HK-2 (cell line): ENCODE measurements around the gene LRRC8B.

Experiments
- DNase-seq: peaks from one replicate; pipeline ENCODE4 v3.0.0-alpha.2; 2018; ENCODE audit not compliant: unreplicated experiment

Gene LRRC8B

DNA sequence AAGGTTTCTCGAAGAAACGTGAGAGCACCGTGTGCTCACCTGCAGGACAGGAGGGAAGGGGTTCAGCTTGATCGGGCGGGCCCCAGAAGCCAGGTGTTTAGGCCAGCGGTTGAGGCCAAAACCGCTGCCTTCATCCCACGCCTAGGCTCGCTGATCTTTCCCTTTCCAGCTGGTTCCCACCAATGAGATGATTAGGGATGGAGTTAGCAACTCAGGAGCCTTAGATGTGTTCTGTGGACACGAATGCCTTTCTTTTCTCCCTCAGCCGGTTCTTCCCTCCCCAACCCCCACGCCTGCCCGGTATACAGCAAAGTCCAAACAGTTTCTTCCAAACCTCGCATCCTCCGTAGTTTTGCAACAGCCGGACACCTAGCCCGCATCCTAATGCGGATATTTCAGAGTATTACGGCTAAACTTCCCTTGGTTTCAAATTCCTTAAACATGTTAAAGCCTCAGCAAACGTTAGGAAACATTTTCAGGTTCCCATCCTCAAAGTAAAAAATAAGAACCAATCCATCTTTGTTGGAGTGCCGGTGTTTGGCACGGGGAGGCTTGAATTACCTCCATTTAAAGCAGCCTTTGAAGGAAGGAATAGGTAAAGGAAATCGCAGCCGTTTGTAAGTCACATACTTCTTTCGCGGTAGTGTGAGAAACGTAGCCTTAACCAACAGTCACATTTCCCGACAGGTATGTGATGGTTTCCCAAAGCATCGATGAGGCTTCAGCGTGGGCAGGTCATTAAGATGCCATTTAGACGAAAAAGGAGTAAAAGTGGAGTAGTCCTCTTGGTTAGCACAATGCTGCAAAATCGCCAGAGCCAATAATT lies 109.4 kb downstream of the LRRC8B start:
- DNase-seq, result no peak

DNA sequence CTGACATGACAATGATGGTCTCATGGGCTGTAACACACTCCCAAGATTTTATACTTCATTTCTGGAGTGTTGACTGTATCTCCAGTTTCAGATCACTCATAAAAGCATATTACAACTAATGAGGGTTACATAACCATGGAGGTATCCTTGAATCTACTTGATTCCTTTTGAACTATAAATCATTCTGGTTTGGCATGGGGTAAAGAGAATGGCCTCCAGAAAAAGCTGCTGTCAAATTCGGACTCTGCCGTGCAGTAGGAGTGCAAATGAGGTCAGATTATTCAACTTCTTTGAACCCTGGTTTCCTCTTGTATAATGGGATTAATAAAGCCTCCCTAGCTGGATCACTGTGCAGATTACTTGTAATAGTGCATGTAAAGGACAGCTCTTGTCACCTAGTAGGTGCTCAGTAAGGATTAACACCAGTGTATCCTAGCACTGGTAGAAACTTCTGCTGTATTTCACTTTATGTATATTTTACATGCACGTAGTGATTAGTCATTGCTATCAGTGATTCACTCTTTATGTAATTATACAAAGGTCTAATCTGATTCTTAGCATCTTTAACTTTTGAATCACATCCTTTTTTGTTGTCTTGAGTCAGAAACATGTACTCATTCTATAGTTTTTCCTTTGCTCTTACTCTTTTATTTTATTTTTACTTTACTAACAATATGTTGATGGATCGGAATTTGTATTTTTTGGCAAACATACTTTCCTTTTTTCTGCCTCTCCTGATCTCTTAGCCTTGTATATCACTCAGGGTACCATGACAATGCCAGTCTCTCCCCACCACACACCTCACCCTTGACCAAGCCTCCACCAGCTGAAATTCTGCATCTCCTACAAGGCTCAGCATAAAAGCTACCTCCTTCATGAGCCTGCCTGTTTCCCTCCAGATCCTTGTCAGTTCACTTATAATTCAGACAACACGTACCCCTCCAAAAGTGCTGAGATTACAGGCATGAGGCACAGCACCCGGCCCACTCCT lies 111.5 kb downstream of the LRRC8B start:
- DNase-seq, result no peak

DNA sequence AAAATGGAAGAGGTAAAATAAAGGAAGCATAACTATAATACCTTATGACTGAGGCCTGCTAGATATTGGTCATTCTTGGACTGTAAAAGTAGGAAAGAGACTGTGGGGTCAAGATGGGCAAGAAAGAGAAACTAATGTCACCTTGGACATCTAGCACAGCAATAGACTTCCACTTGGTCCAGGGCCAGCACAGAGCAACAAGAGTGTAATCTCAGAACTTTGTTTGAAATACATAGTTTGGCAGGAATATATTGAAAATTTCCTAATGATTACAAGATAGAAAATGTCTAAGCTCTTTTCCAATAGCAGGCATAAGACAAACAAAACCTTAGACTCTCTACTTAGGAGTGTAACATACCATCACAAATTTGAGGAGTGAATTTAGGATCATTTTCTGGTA lies 112.9 kb downstream of the LRRC8B start:
- no peak for DNase-seq

DNA sequence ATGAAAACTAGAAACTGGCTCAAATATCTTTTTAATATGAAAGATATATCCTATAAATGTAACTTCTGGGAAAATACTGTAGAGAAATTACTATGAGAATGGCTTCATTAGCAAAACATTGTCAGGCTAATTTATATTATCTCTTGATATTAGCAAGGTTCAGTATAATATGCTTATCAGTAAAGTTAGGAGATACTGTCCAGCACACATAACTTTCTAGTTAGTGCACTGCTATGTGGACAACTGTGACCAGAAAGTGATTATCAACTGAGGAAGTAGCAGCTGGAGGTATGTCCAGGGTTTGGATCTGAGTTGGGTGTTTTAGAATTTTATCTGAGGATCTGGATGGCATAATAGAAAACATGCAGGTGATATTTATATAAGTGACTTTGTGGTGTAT lies 115.8 kb downstream of the LRRC8B start:
- no peak for DNase-seq

DNA sequence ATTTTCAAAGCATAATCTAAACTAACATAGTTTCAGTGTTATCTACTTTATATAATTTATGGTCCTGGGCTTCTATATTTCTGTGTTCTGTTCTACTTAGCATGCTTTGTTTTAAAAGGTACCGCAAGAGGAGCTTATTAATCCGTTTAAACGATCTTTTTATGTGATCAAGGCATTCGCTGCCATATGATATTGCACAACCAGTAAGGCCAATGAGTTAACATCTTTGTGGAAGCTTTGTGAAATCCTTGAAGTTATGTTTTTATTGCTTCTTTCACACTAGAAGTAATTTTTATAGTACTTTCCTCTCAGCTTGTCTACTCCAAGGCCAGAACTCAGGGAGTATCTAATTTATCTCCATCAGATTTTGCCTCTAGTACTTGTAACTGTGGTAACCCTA lies 117.2 kb downstream of the LRRC8B start:
- no peak for DNase-seq

DNA sequence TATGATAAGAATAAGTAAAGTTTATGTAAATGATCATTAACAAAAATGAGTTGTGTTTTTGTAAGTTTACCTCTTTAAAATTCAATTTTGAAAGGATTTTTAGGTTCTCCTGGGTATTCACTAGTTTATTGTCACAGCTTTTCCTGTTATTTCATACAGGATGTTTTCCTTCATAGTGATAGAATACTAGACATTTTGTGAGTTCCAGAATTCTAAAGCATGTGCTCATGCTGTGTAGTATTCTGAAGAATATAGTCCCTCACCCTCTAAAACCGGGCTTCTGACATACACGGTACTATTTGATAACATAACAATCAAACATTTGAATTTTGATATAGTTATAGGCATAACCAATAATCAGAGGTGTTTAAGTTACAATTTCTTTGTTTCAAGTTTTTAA lies 118.9 kb downstream of the LRRC8B start:
- DNase-seq, result no peak

DNA sequence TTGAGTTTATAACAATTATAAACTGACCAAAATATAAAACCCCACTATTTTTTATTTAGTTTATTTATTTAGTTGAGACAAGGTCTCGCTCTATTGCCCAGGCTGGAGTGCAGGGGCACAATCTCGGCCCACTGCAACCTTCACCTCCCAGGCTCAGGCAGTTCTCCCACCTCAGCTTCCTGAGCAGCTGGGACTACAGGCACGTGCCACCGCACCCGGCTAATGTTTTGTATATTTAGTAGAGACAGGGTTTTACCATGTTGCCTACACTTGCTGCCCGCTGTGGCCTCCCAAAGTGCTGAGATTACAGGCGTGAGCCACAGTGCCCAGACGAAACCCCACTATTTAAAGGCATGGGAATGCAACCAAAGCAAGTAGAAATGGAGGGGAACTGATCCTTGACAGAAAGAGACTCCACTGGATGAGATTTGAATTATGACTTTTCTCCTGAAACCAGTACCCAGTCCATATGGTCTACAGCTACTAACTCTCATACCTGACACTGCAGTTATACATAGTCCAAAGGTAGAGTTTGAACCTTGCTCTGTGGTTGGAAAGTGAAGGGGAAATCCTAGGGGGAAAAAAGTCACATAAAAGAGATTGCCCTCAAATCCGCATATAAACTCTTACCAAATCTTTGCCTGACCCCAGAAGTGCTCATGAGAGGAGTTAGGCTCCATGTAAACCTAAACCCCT lies 119.6 kb downstream of the LRRC8B start:
- DNase-seq, result no peak

DNA sequence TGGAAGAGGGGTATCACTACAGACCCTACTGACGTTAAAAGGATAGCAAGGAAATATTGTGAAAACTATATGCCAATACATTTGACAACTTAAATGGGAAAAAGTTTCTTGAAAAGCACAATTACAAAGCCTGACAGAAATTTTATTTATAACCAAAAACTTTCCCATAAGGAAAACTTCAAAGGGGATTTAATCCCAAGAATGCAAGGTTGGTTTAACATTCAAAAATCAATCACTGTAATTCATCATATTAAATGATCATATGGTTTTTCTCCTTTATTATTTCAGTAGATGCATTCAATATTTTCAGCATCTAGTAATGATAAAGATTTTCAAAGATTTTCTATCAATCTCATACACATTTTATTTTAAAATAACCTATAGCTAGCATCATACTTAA lies 121.6 kb downstream of the LRRC8B start:
- no peak for DNase-seq
